ENCODE data around the gene C4orf50. TPM values are rescaled to one million over a fixed set of nuclear protein-coding genes. Genes with fewer than 3 reads are reported as not detected.

C4orf50 gene
- total RNA-seq, 1 donor from 2014 or later = under 0.01 TPM

GRCh38 chr4:5940470-5941203, 77.6 kb downstream of the C4orf50 start:
- DNase-seq = no peak

- DNase-seq = no peak
These were observed 84.0 kb downstream of the C4orf50 start for GRCh38 chr4:5933996-5934831.

GRCh38 chr4:5933116-5933515, 85.1 kb downstream of the C4orf50 start:
- no peak for DNase-seq

- no peak for DNase-seq
These were observed 86.1 kb downstream of the C4orf50 start for GRCh38 chr4:5932035-5932568.

- DNase-seq = no peak
These were observed 86.7 kb downstream of the C4orf50 start for GRCh38 chr4:5931526-5931925.

GRCh38 chr4:5930876-5931275, 87.4 kb downstream of the C4orf50 start:
- no peak for DNase-seq

GRCh38 chr4:5930456-5930855, 87.8 kb downstream of the C4orf50 start:
- no peak for DNase-seq

GRCh38 chr4:5928844-5929420, 89.3 kb downstream of the C4orf50 start:
- DNase-seq = no peak

GRCh38 chr4:5928274-5928673, 90.0 kb downstream of the C4orf50 start:
- no peak for DNase-seq

- DNase-seq = no peak
These were observed 90.5 kb downstream of the C4orf50 start for GRCh38 chr4:5927747-5928146.

GRCh38 chr4:5927116-5927515, 91.1 kb downstream of the C4orf50 start:
- DNase-seq = no peak

- no peak for DNase-seq
These were observed 91.6 kb downstream of the C4orf50 start for GRCh38 chr4:5926598-5926997.

- no peak for DNase-seq
These were observed 92.6 kb downstream of the C4orf50 start for GRCh38 chr4:5925419-5926200.

- DNase-seq = no peak
These were observed 93.6 kb downstream of the C4orf50 start for GRCh38 chr4:5924461-5925125.

GRCh38 chr4:5923376-5923775, 94.9 kb downstream of the C4orf50 start:
- no peak for DNase-seq

GRCh38 chr4:5922556-5922955, 95.7 kb downstream of the C4orf50 start:
- DNase-seq = no peak

- no peak for DNase-seq
These were observed 96.2 kb downstream of the C4orf50 start for GRCh38 chr4:5921981-5922380.

- DNase-seq = no peak
These were observed 96.9 kb downstream of the C4orf50 start for GRCh38 chr4:5921101-5921980.

- DNase-seq = no peak
These were observed 98.7 kb downstream of the C4orf50 start for GRCh38 chr4:5919571-5919970.

- DNase-seq = no peak
These were observed 99.2 kb downstream of the C4orf50 start for GRCh38 chr4:5919044-5919443.

All from dermis blood vessel endothelial cell (primary cell).